Stimulated activated CD4-positive, alpha-beta T cell treated with anti-CD3 and anti-CD28 coated beads, Interleukin-15, amount 100 ng/mL, for 24 hours (primary cell): ENCODE measurements around the gene HNRNPC.
"Not testable (repeated sequence)": the region's sequence is repeated elsewhere in the genome, so short reads cannot be mapped to it uniquely, and the experiment has no call there.

Source experiments
- DNase-seq: peaks from one replicate; pipeline ENCODE4 v3.0.0-alpha.2; 2020

HNRNPC gene

DNA sequence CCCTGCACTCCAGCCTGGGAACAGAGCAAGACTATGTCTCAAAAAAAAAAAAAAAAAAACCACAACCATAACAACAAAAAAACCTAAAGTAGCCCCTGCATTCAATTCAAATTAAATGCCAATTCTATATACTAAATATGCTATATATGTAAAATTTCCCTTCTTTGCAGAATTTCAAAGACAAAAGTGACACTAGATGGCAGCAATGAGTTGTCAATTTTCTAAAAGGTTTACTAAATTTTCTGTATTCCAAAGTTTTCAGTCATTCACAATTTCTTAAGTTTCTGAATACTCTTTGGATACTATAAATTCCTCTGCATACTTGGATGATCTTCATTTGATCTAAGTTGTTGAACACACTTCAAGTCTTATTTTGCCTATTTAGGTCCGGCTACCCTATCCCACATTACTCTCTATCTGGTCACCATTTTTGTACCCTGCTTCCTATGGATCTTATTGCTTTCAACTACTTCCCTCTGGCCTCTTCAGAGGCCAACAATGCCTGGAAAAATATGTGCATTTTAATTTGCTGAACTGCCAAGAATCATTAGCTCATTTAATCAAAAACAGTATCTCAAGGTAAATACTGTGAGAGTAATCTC, 27.9 kb downstream of the HNRNPC start:
- DNase-seq, result no peak

DNA sequence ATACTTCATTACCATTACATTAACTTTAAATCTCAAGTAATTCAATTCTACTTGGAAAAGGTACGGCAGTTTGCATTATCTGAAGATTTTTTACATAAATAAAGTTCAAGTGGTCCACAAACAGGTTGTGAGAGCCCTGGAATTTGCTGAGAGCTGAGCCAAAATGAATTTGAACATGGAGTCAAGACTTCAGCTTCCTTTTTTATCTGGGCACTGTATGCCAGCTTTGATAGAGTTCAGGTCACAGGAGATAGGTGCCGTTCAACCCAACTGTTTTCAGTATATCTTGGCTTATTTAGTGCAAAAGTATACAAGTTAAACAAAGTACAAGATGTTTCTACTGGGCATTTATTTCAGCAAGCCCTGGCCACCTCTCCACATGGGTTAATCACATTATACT, 28.8 kb downstream of the HNRNPC start:
- DNase-seq, result no peak

DNA sequence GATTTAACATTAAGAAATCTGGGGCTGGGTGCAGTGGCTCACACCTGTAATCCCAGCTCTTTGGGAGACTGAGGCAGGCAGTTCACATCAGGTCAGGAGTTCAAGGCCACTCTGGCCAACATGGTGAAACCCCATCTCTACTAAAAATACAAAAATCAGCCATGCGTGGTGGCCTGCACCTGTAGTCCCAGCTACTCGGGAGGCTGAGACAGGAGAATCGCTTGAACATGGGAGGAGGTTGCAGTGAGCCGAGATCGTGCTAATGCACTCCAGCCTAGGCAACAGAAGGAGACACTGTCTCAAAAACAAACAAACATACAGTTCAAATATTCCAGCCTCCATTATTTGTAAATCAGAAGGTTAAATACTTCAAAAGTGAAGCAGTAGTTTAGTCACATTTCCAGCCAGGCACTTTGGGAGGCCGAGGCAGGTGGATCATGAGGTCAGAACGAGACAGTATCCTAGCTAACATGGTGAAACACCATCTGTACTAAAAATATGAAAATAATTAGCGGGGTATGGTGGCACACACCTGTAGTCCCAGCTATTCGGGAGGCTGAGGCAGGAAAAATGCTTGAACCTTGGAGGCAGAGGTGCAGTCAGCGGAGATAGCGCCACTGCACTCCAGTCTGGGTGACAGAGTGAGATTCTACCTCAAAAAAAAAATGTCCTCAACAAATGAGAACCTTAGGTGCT, 30.3 kb downstream of the HNRNPC start:
- DNase-seq, result no peak

DNA sequence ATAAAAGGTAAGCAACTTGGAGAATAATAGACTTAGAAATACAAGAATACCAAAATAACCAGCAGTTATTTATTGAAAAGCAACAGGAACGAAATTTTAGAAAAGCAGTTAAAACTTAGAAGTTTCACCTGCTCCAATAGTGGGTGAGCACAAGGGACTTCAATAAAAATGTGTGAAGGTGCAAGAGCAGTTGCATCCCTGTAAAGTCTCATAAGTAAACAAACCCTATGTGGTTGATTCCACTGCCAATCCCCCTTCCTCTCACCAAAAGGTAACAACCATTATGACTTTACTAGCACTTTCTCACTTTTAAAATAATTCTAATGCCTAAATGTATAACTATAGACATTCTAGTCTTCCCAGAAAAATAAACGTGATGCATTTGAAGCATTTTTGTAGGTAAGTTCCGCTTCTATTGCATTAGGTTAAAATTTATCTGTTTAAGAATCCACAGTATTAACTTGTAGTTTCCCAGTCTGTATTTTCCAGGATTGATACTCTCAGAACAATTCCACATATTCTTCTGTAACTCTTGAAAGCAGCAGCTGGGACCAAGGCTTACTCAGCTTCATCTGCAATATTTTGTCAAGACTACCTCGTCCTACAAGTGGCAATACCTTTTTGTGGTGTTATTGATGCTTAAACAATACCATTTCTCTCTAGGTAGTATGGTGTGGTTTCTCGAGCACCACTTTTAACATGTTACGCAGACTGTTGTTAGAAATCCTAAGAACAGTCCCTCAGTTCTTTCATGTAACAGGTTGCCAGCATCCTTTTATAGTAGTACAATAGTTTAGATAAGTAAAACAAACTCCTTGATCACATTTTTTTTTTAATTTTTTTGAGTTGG, 32.1 kb downstream of the HNRNPC start:
- DNase-seq, result no peak

DNA sequence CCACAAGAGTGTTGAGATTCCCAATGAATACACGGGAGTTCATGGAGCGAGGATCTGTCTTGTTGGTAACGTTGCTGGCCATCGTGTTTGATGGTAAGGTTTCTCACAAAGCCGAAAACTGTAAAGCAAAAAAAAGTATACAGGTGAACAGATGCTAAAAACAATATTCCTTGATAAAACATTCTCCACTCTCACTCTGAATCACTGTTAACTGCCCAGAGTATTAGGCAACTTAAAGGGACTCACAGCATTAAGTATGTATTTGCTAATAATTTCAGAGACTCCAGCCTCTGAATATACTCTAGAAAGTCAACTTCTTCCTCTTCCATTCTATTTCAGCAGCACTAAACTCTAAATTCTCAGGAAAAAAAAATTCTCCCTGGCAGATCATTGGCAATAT, 35.1 kb downstream of the HNRNPC start:
- DNase-seq, result no peak

DNA sequence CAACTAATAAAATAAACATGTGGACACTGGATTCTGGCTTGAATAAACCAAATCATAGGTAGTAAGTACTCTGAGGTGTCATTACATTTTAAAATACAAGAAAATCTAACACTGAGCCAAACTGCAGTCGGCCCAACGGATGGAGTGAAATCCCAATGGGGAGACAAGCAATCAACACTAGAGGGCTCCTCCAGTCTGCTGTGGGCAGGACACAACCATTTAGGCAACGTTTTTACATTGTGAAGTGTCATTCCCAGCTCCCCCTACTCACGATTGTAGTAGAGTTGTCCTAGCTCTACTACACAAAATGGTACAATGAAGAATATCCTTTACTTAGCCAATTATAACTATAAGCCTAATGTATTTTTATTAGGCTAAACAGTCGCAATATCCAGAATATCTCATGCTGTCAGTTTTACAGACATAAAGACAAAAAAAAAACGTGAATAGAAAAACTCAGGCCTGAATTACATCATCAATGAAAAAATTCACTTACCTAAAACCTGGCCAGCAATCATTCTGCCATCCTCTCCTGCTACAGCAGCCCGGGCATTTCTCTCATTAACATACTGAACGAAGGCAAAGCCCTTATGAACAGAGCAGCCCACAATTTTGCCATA, 35.7 kb downstream of the HNRNPC start:
- no peak for DNase-seq

DNA sequence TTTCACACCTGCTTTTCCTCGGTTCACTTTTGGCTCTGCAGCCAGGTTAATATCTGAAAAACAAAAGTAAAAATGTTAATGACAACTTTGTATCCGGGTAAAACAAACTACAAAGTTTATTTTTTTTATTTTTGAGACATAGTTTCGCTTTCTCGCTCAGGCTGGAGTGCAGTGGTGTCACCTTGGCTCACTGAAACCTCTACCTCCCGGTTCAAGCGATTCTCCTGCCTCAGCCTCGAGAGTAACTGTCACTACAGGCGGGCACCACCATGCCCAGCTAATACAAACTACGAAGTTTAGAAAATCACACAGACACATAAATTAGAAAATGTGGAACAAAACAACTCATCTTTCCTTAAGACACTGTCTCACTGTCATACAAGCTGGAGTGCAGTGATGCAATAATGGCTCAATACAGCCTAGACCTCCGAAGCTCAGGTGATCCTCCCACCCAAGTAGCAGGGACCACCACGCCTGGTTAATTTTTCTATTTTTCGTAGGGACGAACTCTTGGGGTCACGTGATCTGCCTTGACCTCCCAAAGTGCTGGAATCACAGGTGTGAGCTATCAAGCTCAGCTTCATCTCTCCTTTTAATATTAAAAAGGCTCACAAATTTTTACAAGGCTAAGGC, 38.1 kb downstream of the HNRNPC start:
- no peak for DNase-seq

DNA sequence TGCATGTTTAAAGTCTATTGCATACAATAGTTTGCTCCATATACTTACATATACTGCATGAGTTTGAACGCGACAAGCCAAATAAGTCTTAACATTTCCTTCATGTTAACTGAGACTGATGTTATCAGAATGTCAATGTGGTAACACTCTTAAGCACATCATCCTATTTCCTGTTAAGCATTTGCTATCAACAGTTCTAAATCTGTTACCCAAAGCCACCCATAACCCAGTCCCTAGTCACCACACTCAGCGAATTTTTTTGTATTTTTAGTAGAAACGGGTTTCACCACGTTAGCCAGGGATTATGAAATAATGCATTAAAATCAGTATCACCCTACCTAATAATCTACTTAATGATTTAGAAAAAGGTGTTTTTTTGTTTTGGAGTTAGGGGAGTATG, 39.4 kb downstream of the HNRNPC start:
- no peak for DNase-seq

DNA sequence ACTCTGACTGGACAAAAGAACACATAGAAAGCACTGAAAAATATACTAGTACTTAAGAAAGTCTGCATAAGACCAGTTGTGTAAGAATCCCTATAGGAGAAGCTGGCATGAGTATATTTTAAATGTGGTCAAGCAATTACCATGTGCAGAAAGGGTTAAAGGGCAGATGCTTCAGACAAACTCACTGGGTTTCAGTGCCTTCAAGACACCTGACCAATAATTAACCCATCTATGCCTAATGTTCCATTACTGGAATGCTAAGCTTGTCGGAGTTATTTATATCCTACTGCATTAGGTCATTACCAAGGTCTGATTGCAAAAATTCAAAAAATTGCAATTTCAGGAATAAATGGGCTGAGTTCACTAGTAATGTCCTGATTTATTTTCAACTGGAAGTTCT, 41.3 kb downstream of the HNRNPC start:
- no peak for DNase-seq

DNA sequence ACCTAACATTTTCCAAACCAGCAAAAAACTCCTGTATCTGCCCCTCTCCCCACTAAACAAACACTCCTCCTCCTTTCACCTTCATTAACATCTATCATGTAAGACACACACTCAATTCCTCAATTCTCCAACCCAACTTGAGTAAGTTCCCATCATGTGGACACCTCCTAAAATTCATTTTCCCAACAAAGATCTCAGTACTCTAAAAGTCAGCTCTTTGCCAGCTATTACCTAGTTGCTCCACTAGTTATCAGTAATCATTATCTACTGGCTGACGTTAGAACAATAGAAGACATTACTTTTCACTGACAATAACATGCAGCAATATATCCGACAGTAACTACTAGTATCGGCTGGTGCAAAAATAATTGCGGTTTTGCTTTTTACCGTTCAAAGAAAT, 42.1 kb downstream of the HNRNPC start:
- no peak for DNase-seq

DNA sequence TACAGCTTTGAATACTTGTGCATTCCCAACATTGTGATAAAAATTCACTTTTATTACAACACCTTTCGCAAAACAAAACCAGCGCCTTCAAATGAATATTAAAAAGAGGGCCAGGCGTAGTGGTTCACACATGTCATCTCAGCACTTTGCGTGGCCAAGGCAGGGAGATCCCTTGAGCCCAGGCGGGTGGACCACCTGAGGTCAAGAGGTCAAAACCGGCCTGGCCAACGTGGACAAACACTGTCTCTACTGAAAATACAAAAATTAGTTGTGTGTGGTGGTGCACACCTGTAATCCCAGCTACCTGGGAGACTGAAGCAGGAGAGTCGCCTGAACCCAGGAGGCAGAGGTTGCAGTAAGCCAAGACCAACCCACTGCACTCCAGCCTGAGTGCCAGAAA, 42.8 kb downstream of the HNRNPC start:
- no peak for DNase-seq

DNA sequence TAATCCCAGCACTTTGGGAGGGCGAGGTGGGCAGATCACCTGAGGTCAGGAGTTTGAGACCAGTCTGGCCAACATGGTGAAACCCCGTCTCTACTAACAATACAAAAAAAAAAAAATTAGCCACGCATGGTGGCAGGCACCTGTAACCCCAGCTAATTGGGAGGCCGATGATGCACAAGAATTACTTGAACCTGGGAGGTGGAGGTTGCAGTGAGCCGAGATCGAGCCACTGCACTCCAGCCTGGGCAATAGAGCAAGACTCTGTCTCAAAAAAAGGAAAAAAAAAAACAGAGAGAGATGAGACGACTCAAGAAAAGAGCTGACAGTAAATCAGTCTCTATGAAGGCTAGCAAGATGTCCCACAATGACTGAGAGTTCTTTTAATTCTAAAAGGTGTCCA, 44.1 kb downstream of the HNRNPC start:
- not testable (repeated sequence) for DNase-seq

DNA sequence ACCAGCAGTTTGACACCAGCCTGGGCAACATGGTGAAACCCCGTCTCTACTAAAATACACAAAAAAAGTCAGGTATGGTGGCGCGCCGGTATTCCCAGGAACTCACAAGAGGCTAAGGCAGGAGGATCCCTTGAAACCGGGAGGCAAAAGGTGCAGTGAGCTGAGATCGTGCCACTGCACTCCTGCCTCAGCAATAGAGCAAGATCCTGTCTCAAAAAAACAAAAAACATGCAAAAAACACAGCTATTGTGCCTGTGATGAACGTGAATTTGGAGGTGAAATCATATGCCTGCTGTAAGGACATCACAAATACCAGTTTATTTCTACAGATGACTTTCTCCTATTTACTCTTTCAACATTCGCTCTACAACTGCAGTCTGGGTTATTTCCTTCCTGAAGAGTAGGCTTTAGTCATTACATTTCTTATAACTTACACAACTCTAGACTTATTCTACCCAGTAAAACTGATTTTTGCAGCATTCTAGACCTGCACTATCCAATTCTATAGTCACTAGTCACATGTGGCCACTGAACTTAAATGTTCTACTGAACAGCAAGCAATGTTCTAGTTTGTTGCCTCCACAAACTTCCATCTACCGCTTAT, 48.3 kb downstream of the HNRNPC start:
- no peak for DNase-seq

DNA sequence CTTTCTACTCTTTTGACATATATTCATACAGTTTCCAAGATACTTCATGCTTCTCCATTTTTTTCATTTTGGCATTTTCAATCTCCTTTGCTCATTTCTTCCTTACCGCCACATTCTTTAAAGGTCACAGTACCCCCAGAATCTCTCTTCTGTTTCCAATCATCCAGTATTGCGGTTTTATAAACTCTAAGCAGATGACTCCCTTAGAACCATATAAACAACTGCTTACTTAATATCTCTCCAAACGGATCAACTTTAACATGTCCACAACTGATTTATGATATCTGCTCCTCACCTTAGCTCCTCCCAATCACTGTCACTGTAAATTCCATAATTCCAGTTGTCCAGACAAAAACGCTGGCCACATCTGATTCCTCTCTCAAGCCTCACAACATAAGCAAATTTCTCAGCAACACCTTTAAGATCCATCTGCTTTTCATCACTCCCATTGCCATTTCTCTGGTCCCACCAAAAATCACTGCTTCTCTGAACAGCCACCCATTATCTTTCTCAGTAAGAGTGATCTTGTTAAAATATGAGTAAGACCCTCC, 49.6 kb downstream of the HNRNPC start:
- DNase-seq, result no peak

DNA sequence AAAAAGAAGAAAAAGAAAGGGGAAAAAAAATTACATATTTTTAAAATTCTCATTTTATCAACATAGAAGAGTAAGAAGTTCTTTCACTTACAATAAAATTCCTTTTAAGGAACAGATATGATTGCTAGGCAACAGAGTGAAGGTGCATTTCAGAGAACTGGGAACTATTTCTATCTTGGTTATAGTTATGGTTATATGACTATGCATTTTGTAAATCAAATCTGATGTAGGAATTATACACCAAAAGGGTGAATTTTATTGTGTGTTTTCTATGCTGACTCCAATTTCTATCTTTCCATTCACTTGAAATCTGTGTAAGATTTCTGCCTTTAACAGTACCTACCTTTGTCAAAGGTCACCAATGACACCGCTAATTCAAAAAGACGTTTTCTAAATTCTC, 50.1 kb downstream of the HNRNPC start:
- no peak for DNase-seq

DNA sequence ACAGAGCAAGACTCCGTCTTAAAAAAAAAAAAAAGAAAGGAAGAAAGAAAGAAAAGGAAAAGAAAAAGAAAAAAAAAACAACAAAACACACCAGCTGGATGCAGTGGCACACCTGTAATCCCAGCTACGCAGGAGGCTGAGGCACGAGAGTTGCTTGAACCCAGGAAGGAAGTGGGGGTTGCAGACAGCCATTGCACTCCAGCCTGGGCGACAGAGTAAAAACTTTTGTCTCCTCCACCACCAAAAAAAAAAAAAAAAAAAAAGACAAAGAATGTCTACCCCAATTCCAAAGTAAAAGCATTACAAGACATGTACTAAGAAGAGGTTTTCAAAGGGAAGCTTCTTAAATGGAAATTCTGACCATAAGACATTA, 53.4 kb downstream of the HNRNPC start:
- DNase-seq, result no peak

DNA sequence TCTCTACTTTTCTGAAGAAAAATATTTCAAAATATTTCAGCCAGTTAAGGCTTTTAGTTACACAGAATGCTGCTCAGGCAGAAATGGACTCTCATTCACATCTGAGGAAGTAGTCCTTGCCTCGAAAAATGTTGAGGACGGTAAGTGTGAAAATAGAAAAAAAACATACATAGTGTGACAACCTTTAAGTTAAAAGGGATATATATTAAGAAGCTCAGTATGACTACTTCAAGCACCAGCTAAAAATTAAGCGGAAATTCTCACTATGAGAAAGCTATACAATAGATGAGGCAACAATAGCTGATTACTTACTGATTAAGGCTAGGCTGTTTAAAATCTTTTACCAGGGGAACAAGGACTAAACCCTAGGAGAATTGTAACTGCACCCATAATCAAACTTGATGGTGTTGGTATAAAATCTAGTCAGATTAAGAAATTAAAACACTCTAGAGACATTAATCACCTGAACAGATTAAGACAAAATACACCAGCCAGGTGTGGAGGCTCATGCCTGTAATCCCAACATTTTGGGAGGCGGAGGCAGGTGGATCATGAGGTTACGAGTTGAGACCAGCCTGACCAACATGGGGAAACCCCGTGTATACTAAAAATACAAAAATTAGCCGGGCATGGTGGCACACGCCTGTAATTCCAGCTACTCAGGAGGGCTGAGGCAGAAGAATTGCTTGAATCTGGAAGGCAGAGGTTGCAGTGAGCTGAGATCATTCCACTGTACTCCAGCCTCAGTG, 53.9 kb downstream of the HNRNPC start:
- no peak for DNase-seq

DNA sequence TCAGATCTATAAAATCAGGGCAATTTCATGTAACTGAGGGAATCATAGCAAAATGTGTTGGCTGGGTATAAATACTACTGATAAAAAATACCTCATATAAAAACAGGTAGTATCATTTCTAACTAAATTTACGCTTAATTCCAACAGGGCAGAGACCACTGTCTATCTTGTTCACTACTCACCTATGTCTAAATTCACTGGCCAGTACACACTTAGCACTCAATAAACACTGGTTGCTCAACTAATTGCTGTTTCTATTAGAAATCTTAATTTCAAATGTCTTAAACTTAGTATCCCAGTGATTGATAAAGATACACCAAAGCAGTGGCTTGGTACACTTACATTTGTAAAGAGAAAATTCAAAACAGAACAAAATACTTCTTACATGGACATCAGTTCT, 55.6 kb downstream of the HNRNPC start:
- DNase-seq, result no peak

DNA sequence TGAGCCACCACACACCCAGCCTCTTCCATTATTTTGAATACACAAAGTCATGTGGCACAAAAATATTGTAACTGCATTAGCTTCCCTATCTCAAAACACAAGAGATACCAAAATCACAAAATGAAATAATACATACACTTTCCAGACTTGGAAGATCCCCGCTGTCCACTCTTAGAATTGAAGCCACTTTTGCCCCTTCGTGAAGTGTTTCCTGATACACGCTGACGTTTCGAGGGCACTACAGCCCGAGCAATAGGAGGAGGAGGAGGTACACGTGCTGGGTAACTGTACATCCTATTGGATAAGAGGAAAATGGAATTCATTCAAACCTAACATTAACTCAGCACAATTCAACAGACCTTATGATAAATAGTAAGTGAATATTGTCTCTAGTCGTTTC, 56.4 kb downstream of the HNRNPC start:
- not testable (repeated sequence) for DNase-seq

DNA sequence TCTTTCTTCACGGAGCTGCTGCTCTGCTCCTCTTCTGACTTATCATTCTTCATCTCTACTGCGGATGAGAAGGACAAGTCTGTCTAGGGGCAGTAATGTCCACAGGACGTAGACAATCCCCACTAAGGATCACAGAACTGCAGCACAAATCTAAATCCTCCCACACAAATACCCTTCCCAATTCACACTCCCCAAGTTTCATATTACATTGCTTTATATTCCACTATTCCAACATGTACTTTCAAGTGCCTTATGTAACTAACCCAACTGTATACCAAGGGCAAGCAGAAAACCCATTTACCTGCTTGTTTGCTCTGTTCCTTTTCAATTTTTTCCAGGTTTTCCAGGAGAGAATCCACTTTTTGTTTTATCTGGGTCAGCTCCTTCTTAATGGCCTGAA, 57.7 kb downstream of the HNRNPC start:
- DNase-seq, result no peak

DNA sequence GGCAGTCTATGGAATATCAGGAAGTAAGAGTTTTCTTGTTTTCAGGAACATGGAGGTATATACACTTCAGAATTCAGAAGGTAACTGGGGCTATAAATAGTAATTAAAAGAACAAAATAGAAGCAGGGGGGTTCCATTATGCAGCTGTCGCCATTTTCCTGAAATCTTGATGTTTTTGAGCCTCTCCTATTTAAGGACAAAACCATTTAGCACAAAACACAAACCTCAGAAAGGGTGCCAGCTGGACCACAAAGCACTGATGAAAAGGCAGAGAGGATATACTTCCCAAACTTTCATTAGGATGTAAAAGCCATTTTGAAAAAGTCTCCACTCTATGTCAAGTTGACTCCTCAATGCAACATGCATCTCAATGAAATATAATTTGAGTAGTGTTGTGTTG, 59.2 kb downstream of the HNRNPC start:
- no peak for DNase-seq

DNA sequence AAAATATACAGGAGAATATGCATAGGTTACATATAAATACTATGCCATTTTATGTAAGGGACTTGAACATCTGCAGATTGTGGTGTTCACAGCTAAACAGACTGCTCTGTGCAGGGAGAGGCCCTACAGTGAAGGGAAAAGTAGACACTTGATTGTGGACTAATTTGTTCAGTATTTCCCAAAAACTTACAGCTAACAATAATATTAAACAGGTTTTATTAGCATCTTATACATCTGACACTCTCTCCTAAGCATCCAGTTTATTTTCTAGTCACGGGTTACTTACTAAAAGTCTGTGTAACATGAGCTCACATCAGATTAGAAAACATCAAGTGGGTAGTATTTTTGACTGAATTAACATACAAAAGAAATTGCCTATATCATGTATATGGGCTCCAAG, 60.1 kb downstream of the HNRNPC start:
- no peak for DNase-seq
